Measurements from ENCODE around the gene DGCR8.

DGCR8 gene

DNA sequence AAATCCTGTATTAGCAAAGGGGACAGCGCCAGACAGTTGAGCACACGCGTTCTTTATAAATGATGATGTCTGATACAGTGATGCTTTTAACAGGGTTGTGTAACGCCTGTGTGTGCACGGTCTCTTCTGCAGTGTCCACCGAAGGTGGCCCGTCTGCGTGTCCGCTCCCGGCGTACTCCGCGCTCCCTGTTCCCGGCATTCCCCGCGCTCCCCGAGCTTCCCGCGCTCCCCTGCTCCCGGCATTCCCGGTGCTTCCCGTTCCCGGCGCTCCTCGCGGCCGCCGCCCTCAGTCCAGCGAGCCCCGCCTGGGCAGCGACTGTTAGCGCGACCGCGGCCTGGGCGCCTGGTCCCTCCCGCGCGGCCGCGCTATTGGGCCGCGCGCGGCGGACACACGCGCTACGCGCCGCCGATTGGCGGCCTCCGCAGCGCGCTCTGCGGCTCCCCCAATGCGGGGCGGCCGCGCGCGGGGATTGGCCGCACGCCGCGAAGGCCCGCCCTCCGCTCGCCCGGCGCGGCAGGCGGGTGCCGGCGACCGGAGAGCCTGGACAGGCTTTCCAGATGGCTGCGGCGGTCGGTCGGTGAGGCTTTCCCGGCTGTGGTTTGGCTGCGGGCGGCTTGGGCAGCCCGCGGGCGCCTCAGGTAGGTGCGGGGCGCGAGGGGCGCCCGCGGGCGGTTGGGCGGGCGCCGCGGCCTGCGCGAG, at the start of gene DGCR8:
TSS of gene DGCR8 (plus strand) at position 497 of the 700 bp plus-strand sequence. CDS start 5,723 bp downstream, outside the sequence.
- DNase-seq, result peak; percentile 92

GRCh38 chr22:20031732-20032406, 48.2 kb upstream of the DGCR8 start:
- DNase-seq, result no peak

DNA sequence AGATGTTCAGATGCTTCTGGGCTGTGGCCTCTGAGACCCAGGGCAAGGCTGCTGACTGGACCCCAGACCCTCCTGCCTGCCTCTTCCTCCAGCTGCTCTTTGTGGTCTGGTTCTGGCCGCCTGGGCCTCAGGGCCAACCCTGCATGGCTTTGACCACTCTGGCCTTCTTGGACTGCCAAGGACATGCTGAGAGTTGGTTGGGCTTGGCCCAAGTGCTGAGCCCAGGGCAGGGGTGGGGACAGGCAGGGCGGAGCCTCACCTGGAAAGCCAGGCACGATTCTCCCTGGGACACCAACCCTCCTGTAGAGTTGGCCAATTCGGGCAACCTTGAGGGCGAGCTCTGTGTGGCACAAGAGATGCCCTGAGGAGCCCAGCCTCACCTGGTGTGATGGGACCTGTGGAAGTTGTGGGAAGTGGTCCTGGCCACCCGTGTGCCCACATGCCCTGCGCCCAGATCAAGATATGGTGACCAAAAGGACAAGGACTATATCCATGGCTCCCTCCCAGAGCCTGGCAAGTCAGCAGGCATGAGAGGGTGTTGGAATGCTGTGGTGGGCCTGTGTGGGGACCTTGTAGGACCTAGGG, 47.5 kb upstream of the DGCR8 start:
- no peak for DNase-seq

- DNase-seq, result no peak
These were observed 46.9 kb upstream of the DGCR8 start for GRCh38 chr22:20033045-20033706.

- no peak for DNase-seq
These were observed 45.9 kb upstream of the DGCR8 start for GRCh38 chr22:20034143-20034542.

DNA sequence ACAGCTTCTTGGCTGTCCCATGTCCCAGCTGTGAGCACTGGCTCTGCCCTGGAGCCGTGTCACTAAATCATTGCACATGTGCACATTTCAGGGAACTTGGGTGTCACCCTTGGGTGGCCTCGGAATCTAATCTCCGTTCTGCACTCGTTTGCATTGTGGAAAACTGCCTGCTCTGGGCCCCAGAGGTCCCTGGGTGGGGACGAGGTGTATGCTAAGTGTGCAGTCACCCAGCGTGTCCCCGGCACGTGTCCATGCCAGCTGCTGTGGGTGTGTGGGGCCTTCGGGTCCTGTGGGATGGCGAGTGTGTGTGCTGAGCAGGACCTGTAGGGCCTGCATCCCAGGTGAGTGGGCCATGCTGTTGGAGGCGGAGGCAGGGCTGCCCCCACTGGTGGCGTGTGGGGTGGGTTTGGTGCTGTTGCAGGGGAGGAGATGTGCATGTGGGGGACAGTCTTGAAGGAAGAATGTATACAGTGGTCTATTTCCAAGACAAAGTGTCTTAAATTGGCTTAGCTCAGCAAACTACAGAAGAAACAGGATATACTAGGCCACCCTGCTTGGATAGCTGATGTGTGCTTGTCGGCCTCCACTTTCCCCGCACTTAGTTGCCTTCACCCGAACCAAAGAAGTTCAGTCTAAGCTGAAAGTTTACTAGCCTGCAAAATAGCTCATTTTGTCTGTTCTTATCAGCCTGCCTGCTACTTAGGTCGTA, 44.5 kb upstream of the DGCR8 start:
- no peak for DNase-seq

- DNase-seq, result no peak
These were observed 44.0 kb upstream of the DGCR8 start for GRCh38 chr22:20036084-20036482.

GRCh38 chr22:20036535-20037392, 43.3 kb upstream of the DGCR8 start:
- DNase-seq, result no peak

DNA sequence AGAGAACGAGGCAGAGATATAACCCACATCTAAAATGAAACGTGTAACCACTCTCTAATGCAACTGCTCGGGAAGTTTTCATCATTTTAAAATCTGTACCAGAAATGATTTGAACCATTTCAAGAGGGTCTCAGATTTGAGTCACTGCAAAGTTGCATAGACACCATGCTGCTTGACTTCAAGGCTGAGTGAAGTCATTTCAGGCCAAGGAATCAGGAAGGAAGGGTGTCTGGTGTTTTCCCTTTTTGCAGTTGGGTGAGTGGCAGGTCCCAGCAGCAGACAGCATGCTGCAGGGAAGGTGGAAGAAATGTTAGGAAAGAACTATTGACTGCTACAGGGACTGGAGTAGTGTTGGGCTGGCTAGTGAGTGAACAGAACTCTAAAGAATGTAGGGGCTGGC, 42.6 kb upstream of the DGCR8 start:
- no peak for DNase-seq

GRCh38 chr22:20038574-20038973, 41.5 kb upstream of the DGCR8 start:
- DNase-seq, result no peak

- no peak for DNase-seq
These were observed 40.2 kb upstream of the DGCR8 start for GRCh38 chr22:20039683-20040325.

GRCh38 chr22:20040327-20041200, 39.5 kb upstream of the DGCR8 start:
- DNase-seq, result no peak

DNA sequence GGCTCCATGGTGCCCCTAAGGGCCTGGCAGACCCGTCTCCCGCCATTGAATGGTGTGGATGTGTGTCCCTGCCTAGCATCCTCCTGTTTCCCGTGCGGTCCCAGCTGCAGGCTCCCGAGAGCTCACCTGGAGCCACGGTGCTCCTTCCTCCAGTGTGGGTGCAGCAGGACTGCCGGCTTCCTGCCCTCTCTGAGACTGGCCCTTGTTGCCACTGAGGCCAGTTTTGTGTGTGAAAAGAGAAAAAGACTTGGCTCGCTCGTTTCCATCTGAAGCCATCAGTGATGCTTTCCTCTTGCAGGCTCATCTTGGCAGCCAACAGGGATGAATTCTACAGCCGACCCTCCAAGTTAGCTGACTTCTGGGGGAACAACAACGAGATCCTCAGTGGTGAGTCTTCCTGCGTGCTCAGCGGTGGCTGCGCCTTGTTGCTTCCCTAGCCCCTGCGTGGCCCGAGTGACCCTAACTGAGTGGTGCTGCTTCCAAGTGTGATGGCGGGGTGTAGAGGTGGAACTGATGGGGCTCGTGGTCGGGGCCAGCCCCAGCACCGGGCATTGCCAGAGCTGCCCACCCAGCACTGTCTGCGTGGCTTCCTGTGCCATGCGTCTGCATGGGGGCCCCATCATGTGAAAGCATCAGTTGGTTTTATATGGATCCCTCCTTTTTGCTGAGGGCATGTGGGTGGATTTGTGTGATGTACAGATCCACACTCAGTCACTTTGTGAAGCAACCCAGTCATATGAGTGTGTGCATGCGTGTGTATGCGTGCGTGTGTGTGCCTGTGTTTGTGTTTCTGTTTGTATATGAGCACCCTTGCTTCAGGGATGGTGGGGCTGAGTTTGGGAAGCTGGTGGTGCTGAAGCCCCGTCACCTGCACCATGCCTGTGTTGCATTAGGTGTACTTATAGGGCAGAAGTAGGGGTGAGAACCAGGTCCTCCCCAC, 36.7 kb upstream of the DGCR8 start:
- DNase-seq, result no peak

- DNase-seq, result no peak
These were observed 36.1 kb upstream of the DGCR8 start for GRCh38 chr22:20043997-20044342.

DNA sequence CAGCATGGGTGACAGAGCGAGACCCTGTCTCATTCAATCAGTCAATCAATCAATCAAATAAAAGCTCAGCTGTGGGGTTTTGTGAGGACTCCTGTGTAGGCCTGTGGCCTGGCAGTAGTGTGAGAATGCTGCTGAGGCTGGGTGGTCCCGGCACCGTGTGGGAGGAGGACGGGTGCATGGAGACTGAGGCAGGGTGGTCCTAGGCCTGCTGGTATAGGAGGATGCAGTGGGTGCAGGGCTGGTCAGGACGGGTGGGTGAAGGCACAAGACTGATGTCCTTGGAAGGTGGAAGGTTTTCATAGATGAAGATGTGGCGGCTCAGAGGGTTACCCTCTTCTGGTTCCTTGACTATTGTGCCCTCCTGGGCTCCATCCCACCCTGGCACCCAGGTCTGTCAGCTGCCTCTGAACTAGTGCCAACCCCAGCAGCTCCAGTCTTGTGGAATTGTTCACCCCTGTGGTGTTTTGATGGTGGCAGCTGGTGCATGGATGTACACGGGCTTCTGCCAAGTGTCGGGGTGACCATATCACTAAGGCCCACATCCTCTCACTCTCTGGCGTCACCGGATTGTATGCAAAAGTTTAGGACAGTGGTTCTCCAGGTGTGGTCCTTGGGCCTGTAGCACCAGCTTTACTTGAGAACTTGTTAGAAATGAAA, 35.4 kb upstream of the DGCR8 start:
- no peak for DNase-seq

DNA sequence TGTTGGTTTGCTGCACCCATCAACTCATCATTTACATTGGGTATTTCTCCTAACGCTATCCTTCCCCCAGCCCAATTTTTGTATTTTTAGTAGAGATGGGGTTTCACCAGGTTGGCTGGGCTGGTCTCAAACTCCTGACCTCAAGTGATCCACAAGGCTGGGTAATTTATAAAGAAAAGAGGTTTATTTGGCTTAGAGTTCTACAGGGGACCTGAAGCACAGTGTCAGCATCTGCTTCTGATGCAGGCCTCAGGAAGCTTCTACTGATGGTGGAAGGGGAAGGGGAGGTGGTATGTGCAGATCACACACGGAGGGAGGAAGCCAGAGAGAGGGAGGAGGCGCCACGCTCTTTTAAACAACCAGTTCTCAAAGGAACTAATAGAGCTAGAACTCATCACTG, 33.3 kb upstream of the DGCR8 start:
- DNase-seq, result no peak

GRCh38 chr22:20051927-20052308, 28.1 kb upstream of the DGCR8 start:
- no peak for DNase-seq

GRCh38 chr22:20052309-20053259, 27.5 kb upstream of the DGCR8 start:
- DNase-seq, result no peak

Data from NCI-H1048 (cell line).